Endometrial microvascular endothelial cells (primary cell): ENCODE data around the gene SPPL2C. TPM values are rescaled to one million over a fixed set of nuclear protein-coding genes. Genes with fewer than 3 reads are reported as not detected.
"Not testable (repeated sequence)": the region's sequence is repeated elsewhere in the genome, so short reads cannot be mapped to it uniquely, and the experiment has no call there.

Experiments
- in situ Hi-C: cut with HindIII; loops from 2 replicates; pipeline ENCODE4 v1.10.0; 2017; ENCODE audit warnings: low sequenced_read_pairs, low pct_unique_long_range_greater_than_20kb; ENCODE audit errors: inconsistent ontology term
- total RNA-seq: library from RNA; depleted of rRNA; stranded (reverse); fragments of >200 nt; gene quantifications from one replicate; pipeline ENCODE4 v1.2.3, GENCODE V29; 2015; ENCODE audit errors: inconsistent ontology term

Gene SPPL2C
- total RNA-seq, 1 donor from 2014 or later = not detected

DNA sequence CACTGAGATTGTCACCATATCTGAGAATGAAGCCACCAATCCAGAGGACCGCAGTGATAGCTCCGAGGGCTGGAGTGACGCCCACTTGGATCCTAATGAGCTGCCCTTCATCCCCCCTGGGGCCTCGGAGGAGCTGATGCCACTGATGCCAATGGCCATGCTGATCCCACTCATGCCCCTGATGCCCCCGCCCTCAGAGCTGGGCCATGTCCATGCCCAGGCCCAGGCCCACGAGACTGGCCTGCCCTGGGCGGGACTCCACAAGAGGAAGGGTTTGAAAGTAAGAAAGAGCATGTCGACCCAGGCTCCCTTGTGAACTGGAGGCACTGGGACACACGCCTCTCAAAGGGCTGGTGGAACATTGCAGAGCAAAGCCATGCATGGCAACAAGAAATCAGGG lies 2.0 kb downstream of the SPPL2C start:
- in situ Hi-C loops = no loop called here

DNA sequence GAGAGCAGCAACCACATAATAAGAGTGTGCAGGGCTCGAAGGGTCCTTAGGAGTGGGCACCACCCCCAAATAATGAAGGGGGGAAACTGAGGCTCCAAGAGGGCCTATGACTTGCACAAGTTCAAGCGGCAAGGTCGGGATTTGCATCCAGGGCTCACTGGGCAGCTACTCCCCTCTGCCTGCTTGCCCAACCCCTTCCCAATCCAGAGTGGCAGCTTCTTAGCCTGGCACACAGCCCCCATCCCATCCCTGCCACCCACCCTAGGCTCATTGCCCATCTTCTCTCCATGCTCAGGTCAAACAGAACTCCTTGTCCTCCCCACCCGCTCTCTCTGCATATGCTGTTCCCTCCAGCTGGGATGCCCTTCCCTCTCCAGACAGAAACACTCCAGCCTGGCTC lies 2.4 kb downstream of the SPPL2C start:
- in situ Hi-C loops = no loop called here

DNA sequence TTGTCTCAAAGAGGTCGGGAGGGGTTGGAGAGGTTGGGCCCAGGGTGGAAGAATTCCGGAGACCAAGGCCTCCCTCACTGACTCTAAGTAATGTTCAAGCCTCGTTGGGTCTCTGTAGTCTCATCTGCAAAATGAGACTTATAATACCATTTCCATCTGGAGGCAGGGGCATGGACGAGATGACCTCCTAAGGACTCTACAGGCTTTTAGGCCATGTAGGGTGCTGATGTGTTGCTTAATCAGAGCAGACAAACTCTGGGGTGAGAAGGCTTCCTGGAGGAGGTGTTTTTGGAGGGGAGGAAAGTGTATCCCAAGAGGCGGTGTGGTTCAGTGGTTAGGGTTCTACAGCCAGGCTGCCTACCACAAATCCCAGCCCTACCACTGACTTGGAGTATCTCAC lies 3.1 kb downstream of the SPPL2C start:
- in situ Hi-C loops = no loop called here

DNA sequence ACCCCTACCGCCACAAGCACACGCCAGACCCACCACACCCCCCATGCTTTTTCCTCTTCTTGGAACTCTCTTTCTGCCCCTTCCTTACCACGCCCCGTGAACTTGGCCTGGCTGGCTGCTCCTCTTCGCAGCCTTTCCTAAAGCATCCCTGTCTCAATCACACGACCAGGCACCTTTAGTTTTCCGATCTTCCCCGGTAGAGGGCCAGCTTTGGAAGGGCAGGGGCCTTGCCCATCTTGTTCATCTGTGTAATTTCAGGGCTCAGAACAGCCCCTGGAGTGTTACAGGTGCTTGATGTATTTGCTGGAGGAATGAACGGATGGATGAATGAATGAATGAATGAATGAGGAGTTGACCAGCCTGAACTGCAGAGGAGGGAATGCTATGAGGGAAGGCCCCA lies 3.7 kb downstream of the SPPL2C start:
- in situ Hi-C loops = no loop called here

DNA sequence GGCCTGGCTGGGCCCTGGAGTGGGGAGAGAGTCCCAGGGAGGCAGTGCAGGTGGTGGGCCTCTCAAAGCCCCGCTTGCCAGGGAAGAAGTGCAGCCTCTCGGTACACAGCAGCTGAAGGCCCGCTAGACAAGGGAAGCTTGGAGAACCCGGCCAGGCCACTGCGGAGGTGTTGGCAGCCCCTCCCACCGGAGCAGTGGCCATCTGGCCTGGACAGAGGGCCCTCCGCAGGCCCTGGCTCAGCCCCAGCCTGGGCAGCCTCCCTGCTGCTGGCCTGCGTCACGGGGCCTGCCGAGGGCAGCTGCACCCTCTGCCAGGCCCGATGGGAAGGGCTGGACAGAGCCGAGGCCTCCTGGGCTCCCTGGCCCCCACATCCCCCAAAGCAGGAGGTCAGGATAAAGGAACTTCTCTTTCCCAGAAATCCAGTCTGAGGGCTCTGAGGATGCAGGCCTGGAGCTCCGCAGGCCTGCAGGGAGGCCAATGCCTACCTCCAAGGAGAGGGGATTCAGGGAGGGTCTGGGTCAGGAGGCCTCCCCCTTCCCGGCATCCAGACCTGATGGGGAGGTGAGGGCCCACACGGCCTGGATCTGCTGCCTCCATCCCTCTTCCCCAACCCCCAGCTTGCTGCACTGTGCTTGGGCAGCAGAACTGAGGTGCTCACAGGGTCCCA lies 4.3 kb downstream of the SPPL2C start:
- in situ Hi-C loops = no loop called here

DNA sequence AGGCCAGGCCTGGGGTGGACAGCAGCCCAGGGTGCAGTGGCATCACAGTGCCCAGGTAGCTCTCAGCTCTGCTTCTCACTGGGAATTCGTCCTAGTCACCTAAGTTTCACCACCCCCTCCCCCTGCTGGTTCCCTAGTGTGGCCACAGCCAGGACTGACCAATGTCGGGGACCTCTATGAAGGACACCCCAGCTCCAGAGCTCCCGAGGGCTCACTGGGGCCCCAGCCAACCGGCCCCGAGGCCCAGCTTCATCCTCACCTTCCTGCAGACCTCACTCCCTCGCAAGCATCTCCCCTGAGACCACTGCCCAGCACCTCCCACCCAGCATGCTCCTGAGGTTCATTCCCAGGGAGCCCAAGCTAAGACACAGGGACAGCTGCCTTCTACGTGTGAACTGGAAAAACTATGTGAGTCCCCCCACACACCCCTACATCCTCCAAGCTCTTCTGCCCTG lies 4.9 kb downstream of the SPPL2C start:
- in situ Hi-C loops = no loop called here

DNA sequence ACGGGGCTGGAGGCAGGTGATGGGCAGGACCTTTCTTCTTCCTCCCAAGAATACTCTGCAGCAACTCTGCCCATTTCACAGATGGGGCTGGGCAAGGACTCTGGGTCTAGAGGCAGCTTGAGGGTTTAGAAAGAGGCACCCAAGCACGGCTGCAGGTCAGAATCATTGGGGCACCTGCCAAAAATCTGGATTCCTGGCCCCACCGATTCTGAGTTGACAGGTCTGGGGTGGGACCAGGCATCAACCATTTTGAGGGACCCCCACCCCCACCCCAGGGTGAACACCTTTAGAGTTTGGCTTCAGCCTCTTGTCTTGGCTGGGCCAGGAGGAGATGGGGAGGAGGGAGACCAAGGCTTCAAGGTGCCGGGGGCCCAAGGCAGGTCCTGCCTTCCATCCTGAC lies 5.3 kb downstream of the SPPL2C start:
- in situ Hi-C loops = no loop called here

DNA sequence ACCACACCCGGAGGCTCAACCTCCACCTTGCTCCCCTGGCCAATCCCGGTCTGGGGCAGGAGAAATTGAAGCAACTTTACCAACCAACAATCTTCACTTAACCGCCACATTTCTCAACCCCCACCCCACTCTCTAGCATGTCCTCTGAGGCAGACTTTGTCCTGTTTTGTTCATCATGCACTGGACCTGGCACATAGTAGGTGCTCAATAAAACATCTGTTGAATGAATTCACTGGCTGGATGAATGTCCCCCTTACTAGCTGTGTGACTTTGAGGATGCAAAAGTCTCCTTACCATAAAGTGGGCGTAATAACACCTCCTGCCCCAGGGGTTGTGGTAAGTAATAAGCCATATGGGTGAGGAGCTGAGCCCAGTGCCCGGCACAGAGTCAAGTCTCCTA lies 5.8 kb downstream of the SPPL2C start:
- in situ Hi-C loops = no loop called here

DNA sequence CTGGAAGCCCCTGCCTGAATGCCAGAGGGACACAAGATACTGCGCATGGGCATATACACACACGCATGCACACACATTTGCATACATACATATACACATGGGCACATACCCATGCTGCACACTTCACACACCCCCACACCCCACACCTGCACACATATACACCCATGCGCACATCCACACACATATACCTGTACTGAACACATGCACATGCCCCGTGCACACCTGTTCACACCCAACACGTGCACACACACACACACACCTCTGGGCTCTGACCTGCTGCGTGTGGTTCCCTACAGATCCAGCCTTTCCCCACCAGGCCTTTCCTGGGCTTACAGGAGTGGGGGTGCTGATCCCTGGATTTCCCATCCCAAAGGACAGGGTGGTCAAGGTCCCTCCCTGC lies 6.3 kb downstream of the SPPL2C start:
- in situ Hi-C loops = no loop called here

DNA sequence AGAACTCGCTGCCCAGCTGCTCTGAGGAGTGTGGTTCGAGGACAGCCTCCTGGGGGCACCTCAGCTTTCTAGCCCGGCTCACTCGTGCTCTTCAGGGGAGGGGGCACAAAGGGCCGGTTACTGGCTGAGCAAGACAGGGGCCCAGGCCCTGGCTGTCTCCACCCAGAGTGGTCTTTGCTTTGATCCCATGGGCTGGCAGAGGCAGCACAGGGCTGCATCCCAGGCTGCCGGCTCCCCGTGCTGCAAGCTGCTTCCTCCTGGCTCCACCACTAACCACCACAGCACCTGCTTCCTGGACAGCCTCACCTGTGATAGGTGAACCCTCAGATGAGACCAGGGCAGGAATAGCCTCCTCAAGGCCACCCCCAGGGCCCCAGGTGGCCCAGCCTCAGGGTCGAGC lies 6.8 kb downstream of the SPPL2C start:
- in situ Hi-C loops = no loop called here

DNA sequence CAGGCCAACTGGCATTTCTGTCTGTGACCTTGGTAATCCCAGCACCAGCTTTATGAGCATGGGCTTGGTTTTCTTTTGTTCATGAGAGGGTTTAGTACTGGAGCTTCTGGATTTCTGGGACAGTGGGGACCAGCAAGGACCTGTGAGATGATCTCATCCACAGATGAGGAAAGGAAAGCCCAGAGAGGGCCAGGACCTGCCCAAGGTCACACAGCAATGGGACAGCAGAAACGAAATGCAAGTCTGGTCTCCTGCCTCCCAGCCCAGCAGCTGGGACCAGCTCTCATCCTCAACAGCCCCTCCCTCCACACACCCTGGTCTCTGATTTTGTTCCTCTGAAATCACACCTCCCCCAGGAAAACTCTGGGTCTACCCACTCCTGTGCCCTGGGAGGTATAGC lies 7.2 kb downstream of the SPPL2C start:
- in situ Hi-C loops = no loop called here

DNA sequence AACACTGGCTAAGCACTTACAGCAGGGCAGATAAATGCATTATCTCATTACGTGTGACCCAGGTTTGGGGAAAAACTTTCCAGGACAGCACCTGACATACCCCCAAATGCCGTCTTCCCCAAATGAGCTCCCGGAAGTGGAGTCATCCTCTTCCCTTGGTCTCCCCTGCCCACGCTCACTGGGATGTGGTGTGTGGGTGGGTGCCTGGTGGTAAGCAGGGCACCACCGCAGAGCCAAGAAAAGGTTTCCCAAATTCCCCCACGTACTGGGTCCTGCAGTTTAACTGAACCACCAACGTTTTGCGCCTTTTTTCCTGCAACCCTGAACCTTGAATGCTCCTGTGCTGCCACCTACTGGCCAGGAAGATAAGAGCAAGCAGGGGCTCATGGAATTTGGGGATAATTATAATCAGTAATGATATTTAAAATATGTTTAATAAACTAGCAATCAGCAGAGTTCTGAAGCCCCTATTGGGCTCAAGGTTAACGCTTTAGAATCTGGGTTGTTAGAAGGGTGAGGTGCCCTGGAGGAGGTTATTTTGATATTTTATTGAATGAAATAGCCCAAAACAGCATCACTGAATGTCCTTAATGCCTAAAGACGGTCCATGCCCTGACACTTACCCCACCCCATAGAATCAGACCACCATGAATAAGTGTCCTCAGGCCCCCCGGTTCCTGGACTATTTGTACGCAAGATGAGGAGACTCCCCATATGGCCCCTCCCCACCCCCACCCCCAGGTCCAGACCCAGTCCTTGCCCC lies 8.0 kb downstream of the SPPL2C start:
- in situ Hi-C loops = no loop called here

DNA sequence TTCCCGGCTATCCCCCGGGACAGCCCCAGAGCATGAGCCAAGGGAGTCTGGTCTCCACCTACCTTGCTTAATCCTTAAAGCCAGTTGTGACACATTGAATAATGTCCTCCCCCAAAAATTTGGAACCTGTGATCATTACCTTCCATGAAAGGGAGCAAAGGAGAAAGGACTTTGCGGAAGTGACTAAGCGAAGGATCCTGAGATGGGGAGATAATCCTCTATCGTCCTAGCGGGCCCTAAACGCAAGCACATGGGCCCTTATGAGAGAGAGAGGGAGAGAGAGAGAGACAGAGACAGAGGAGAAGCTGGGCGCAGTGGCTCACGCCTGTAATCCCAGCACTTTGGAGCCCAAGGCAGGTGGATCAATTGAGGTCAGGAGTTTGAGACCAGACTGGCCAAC lies 9.5 kb downstream of the SPPL2C start:
- in situ Hi-C loops = no loop called here

DNA sequence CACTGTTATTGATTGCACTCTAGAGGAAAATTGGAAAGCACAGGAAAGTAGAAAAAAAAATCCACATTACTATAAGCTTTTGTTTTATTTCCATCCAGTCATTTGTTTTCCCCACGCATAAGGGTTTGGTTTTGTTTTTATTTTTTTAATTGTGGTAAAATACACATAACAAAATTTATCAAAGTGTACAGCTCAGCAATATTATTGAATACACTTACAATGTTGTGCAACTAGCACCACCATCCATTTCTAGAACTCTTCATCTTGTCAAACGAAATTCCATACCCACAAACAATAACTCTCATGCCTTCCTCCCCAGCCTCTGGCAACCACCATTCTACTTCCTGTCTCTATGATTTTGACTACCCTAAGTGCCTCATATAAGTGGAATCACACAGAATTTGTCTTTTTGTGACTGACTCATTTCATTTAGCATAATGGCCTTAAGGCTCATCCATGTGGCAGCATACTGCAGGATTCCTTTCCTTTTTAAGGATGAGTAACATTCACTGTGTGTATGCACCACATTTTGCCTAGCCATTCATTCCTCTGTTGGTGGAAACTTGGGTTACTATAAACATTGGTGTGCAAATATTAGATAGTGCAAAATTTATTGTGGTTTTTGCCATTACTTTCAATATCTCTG lies 11.1 kb downstream of the SPPL2C start:
- in situ Hi-C loops = no loop called here

DNA sequence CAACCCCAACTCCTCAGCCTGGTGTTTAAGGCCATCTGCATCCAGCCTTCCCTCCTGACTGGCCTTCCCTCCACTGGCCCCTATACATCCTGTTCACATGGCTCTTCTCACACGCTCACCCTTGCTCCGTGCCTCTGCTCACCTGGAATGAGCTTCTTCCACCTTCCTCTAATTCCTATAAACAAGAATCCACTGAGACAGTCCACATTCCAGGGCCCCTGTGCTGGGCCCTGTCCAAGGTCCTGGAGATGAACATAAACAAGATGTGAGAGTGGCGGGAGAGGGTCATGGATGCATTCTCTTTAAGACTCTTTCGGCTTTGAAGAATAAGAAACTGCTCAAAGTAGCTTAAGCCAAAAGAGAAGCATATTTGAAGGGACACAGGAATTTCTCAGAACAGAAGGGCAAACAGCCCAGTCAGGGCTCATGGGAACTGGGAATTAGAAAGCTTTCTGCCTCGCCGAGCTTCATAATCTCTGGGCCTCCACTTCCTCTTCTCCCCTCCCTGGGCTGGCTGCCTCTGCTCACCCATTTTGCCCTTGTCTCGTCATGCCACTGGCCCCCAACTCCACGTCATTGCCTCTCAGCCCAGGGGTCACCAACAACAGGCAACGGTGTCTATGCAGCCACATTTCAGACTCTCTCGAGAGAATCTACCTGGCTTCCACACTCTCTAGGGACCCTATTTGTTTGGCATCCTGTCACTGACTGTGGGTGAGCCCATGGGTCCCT lies 13.5 kb downstream of the SPPL2C start:
- in situ Hi-C loops = no loop called here

DNA sequence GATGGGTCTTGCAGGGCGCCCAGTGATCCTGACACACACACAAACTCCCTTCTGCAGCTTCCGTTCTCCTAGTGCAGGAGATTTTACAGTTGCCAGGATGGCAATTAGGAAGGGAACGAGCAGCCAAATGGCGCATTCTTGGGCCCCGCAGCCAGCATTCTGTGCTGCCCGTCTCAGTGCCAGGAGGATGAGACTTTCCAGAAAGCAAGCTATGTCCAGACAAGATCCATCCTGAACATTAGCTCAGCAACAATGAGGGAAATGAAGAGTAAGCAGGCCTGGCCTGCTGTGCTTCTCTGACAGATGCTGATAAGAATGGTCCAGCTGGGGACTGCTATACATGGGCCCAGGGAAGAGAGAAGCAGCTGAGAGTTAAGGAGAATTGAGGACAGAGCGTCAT lies 16.5 kb downstream of the SPPL2C start:
- in situ Hi-C loops = no loop called here

DNA sequence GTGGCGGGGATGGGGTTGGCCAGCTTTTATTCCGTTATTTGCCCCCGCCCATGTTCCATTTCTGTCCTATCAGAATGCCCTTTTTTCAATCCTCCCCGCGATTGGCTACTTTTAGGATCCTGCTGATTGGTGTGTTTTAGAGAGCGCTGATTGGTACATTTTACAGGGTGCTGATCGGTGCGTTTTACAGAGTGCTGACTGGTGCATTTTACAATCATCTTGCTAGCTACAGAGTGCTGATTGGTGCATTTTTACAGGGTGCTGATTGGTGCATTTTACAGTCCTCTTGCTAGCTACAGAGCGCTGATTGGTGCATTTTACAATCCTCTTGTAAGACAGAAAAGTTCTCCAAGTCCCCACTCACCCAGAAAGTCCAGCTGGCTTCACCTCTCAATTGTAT lies 17.4 kb downstream of the SPPL2C start:
- in situ Hi-C loops = not testable (repeated sequence)

DNA sequence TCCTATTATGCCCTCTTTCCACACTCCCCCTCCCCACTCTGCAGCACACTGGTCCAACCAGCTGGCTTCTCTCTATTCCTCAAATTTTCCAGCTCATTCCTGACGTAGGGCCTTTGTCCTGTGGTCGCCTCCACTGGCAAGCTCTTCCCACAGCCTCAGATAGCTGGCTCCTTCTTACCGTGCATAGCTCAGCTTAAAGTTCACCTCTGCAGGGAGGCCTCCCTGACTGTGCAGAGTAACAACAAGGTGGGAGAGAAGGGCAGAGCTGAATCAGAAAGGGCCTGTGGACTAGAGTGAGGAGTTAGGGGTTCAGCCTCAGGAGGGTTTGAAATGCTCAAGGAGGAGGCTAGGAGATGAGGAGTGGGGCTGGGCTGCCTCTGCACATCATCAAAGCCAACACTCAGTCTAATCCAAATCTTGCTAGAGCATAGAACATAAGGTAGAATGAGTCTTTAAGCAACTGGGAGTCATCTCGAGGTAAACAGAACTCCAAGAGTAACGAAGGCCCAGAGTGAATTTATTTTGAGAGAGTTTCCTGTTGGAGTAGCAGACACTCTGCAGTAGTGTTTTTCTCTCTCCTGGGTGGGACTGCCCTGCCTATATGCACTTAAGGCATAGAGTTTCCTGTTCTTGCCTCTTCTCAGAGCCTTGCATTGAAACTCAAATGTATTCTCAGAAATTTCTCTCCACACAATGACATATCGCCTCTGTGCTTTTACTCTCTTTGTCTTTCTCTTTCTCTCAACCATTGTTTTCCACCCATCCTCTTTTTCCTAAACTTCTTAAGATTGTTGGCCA lies 19.4 kb downstream of the SPPL2C start:
- in situ Hi-C loops = no loop called here

DNA sequence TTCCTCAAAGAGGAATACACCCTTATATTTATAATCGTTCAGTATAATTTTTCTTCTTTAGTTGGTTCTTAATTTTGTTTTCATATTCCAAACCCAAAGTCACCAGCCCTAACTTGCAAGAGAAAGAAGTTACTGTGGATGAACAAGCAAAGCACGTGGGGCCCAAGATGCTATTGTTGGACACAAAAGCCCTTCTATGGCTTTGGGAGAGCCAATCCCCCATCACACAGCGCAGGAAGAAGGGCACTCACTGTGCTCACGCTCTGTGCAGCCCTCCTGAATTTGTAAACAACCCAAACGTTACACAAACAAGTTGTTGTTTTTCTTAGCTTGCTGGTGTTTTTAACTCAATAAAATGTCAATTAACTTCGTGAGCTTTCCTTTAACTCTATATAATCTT lies 22.5 kb downstream of the SPPL2C start:
- in situ Hi-C loops = no loop called here
